ENCODE data around the gene VWC2L.

The VWC2L gene

GRCh38 chr2:214471382-214471781 lies 60.5 kb downstream of the VWC2L start:
- DNase-seq = no peak

- no peak for DNase-seq
Measured at GRCh38 chr2:214471990-214472389, 61.1 kb downstream of the VWC2L start.

- DNase-seq = no peak
Measured at GRCh38 chr2:214477305-214477704, 66.5 kb downstream of the VWC2L start.

GRCh38 chr2:214481204-214481603 lies 70.3 kb downstream of the VWC2L start:
- no peak for DNase-seq

- no peak for DNase-seq
Measured at GRCh38 chr2:214482728-214483127, 71.9 kb downstream of the VWC2L start.

- no peak for DNase-seq
Measured at GRCh38 chr2:214484239-214484638, 73.4 kb downstream of the VWC2L start.

- no peak for DNase-seq
Measured at GRCh38 chr2:214484701-214485100, 73.8 kb downstream of the VWC2L start.

GRCh38 chr2:214489181-214489580 lies 78.3 kb downstream of the VWC2L start:
- no peak for DNase-seq

GRCh38 chr2:214489702-214490101 lies 78.8 kb downstream of the VWC2L start:
- DNase-seq = no peak

GRCh38 chr2:214492152-214492551 lies 81.3 kb downstream of the VWC2L start:
- DNase-seq = no peak

GRCh38 chr2:214492608-214493007 lies 81.8 kb downstream of the VWC2L start:
- no peak for DNase-seq

- no peak for DNase-seq
Measured at GRCh38 chr2:214497489-214497888, 86.6 kb downstream of the VWC2L start.

- DNase-seq = no peak
Measured at GRCh38 chr2:214503568-214503967, 92.7 kb downstream of the VWC2L start.

GRCh38 chr2:214504599-214505376 lies 93.9 kb downstream of the VWC2L start:
- no peak for DNase-seq

GRCh38 chr2:214507032-214507431 lies 96.2 kb downstream of the VWC2L start:
- DNase-seq = no peak

GRCh38 chr2:214514704-214515103 lies 103.8 kb downstream of the VWC2L start:
- no peak for DNase-seq

GRCh38 chr2:214515111-214515510 lies 104.3 kb downstream of the VWC2L start:
- DNase-seq = no peak

GRCh38 chr2:214519258-214519818 lies 108.5 kb downstream of the VWC2L start:
- DNase-seq = no peak

GRCh38 chr2:214529021-214529420 lies 118.2 kb downstream of the VWC2L start:
- no peak for DNase-seq

- no peak for DNase-seq
Measured at GRCh38 chr2:214529514-214529913, 118.7 kb downstream of the VWC2L start.

- no peak for DNase-seq
Measured at GRCh38 chr2:214533541-214533940, 122.7 kb downstream of the VWC2L start.

- no peak for DNase-seq
Measured at GRCh38 chr2:214536625-214537024, 125.8 kb downstream of the VWC2L start.

- no peak for DNase-seq
Measured at GRCh38 chr2:214537929-214538328, 127.1 kb downstream of the VWC2L start.

GRCh38 chr2:214542295-214542694 lies 131.4 kb downstream of the VWC2L start:
- no peak for DNase-seq

- no peak for DNase-seq
Measured at GRCh38 chr2:214542866-214543265, 132.0 kb downstream of the VWC2L start.
